PC-3 (cell line): ENCODE measurements around the gene AREL1.

Experiments used
- CTCF ChIP-seq: fragments of 300-600 bp; sonication (generic); conservative IDR thresholded peaks from 2 replicates; pipeline ENCODE4 v1.5.1; 2017; ENCODE audit warnings: antibody characterized with exemption, low read depth, mild to moderate bottlenecking, low read length
- EZH2phosphoT487 ChIP-seq: fragments of 300-600 bp; sonication (generic); IDR thresholded peaks from 2 replicates; pipeline ENCODE4 v1.6.1; 2018; ENCODE audit warnings: mild to moderate bottlenecking, antibody characterized with exemption, low read length, borderline replicate concordance

DNA sequence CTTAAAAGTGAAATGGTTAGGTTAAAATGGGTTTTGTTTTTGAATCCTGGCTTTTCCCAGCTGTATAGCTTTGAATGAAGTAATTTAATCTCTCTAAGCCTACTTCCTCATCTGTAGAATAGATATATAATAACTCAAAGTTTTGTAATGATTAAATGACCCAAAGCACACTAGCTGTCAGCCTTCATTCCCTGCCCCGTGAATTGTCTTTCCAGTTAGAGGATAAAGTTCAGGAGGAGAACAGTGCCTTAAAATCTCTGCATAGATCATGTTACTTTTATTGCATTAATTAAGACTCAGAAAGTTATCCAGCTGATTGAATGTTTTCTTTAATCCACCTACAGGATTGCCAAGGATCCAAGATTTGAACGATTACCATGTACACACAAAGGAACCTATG, 19.5 kb upstream of the AREL1 start:
- no peak for TF ChIP-seq CTCF
- TF ChIP-seq EZH2phosphoT487 = no peak
